ENCODE results near the gene CRY2. TPM values are rescaled to one million over a fixed set of nuclear protein-coding genes. Genes with fewer than 3 reads are reported as not detected.
A peak's percentile ranks its signal among the peaks of the same experiment; 100 is the strongest.

Gene CRY2
- total and polyA plus RNA-seq, 2 of the 13 experiments (the other 11 are each of a cell fraction or from before 2014, with no cell fraction given): 10.1 to 12.2 TPM

DNA sequence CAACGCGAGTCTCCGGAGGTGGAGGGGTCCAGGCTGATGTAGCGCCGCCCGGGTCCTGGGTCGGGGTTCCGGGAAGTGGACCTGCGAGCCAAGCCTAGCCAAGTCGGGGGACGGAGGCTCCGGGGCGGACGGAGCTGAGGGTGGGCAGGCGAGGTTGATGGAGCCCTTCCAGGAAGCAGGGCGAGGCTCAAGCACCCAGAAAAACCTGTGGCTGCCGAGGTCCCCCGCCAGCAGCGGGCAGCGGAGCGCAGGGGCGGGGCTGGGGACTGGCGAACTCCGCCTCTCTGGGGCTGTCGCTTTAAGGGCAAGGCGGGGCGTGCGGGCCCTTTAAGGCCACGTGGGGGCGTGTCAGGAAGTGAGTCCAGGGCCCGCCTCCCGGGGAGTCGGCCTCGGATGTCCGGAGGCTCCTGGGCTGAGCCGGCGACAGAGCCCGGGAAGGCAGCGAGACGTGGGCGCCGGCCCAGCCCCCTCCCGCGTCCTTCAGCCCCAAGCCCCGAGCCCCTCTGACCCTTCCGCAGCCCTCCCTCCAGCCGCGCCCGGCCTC, 42.4 kb upstream of the CRY2 start, which contains the start of gene SLC35C1 (continued):
- TF ChIP-seq ZNF549 (CRISPR knock-in tag; IDR thresholded peaks at IDR 0.05): no peak
- TF ChIP-seq, protein P1, sequence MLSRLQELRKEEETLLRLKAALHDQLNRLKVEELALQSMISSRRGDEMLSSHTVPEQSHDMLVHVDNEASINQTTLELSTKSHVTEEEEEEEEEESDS (CRISPR knock-in tag; IDR thresholded peaks at IDR 0.05; ENCODE audit: borderline replicate concordance): no peak
- no peak for TF ChIP-seq U2AF1 (optimal IDR thresholded peaks at IDR 0.05; ENCODE audit: low read depth, low read length)
- no peak for TF ChIP-seq ZFAT (CRISPR knock-in tag; conservative IDR thresholded peaks at IDR 0.05)
- TF ChIP-seq, protein P2, sequence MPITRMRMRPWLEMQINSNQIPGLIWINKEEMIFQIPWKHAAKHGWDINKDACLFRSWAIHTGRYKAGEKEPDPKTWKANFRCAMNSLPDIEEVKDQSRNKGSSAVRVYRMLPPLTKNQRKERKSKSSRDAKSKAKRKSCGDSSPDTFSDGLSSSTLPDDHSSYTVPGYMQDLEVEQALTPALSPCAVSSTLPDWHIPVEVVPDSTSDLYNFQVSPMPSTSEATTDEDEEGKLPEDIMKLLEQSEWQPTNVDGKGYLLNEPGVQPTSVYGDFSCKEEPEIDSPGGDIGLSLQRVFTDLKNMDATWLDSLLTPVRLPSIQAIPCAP (CRISPR knock-in tag; IDR thresholded peaks at IDR 0.05; ENCODE audit: low read depth): no peak
- TF ChIP-seq YEATS2 (CRISPR knock-in tag; IDR thresholded peaks at IDR 0.05; ENCODE audit: borderline replicate concordance): no peak
- no peak for TF ChIP-seq NFE2L2 (IDR thresholded peaks at IDR 0.05; ENCODE audit: low read length)
- no peak for TF ChIP-seq MLLT10 (CRISPR knock-in tag; IDR thresholded peaks at IDR 0.05)
- peak; percentile 48 for TF ChIP-seq ZNF574 (CRISPR knock-in tag; IDR thresholded peaks at IDR 0.05)
- no peak for TF ChIP-seq SKI (IDR thresholded peaks at IDR 0.05; ENCODE audit: partially characterized antibody)
- no peak for TF ChIP-seq ZNF556 (CRISPR knock-in tag; IDR thresholded peaks at IDR 0.05; ENCODE audit: borderline replicate concordance)
- TF ChIP-seq JUND (CRISPR knock-in tag; IDR thresholded peaks at IDR 0.05): no peak
- TF ChIP-seq ATM (IDR thresholded peaks at IDR 0.05; ENCODE audit: borderline replicate concordance): no peak
- TF ChIP-seq ZZZ3 (CRISPR knock-in tag; IDR thresholded peaks at IDR 0.05; ENCODE audit: borderline replicate concordance): no peak
- TF ChIP-seq RFXAP (CRISPR knock-in tag; IDR thresholded peaks at IDR 0.05; ENCODE audit: borderline replicate concordance): 0 out of 2 replicates have a peak, but pooled peaks have one; percentile 33
- TF ChIP-seq, protein P3, sequence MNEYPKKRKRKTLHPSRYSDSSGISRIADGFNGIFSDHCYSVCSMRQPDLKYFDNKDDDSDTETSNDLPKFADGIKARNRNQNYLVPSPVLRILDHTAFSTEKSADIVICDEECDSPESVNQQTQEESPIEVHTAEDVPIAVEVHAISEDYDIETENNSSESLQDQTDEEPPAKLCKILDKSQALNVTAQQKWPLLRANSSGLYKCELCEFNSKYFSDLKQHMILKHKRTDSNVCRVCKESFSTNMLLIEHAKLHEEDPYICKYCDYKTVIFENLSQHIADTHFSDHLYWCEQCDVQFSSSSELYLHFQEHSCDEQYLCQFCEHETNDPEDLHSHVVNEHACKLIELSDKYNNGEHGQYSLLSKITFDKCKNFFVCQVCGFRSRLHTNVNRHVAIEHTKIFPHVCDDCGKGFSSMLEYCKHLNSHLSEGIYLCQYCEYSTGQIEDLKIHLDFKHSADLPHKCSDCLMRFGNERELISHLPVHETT (CRISPR knock-in tag; conservative IDR thresholded peaks at IDR 0.05): no peak
- no peak for TF ChIP-seq U2AF2 (IDR thresholded peaks at IDR 0.05; ENCODE audit: low read depth, low read length)
- no peak for TF ChIP-seq ZFP90 (CRISPR knock-in tag; IDR thresholded peaks at IDR 0.05; ENCODE audit: borderline replicate concordance)
- no peak for TF ChIP-seq ZNF775 (CRISPR knock-in tag; IDR thresholded peaks at IDR 0.05; ENCODE audit: borderline replicate concordance)
- no peak for TF ChIP-seq ZNF451 (CRISPR knock-in tag; IDR thresholded peaks at IDR 0.05)
- no peak for TF ChIP-seq ZNF136 (CRISPR knock-in tag; IDR thresholded peaks at IDR 0.05; ENCODE audit: low read depth)
- no peak for TF ChIP-seq ZNF674 (CRISPR knock-in tag; IDR thresholded peaks at IDR 0.05; ENCODE audit: low read depth)
- 0 out of 2 replicates have a peak, but pooled peaks have one; percentile 20 for TF ChIP-seq TBX2 (CRISPR knock-in tag; IDR thresholded peaks at IDR 0.05; ENCODE audit: borderline replicate concordance)
- TF ChIP-seq, protein P4, sequence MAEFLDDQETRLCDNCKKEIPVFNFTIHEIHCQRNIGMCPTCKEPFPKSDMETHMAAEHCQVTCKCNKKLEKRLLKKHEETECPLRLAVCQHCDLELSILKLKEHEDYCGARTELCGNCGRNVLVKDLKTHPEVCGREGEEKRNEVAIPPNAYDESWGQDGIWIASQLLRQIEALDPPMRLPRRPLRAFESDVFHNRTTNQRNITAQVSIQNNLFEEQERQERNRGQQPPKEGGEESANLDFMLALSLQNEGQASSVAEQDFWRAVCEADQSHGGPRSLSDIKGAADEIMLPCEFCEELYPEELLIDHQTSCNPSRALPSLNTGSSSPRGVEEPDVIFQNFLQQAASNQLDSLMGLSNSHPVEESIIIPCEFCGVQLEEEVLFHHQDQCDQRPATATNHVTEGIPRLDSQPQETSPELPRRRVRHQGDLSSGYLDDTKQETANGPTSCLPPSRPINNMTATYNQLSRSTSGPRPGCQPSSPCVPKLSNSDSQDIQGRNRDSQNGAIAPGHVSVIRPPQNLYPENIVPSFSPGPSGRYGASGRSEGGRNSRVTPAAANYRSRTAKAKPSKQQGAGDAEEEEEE (CRISPR knock-in tag; IDR thresholded peaks at IDR 0.05; ENCODE audit: borderline replicate concordance): no peak
- TF ChIP-seq FOXA1 (IDR thresholded peaks at IDR 0.05): no peak
- TF ChIP-seq FOXA1 (CRISPR knock-in tag; IDR thresholded peaks at IDR 0.05): no peak

Measured in HepG2 (cell line).